Uterus (tissue), 2 donors: Measurements from ENCODE around the gene NYNRIN.

Source experiments
- CTCF ChIP-seq, 4 experiments: fragments of 200-600 bp in 2 of 4; fragments of 450-650 bp in 2 of 4; sonication (generic) in 2 of 4; IDR thresholded peaks; one replicate each; pipeline ENCODE4 v1.5.1; 2016 to 2019; ENCODE audit warnings: antibody characterized with exemption in 4 of 4, mild to moderate bottlenecking in 2 of 4, moderate library complexity in 1 of 4
- POLR2A ChIP-seq, 2 donors: fragments of 450-650 bp; IDR thresholded peaks; one replicate each; pipeline ENCODE4 v1.6.1; 2016; ENCODE audit warnings: antibody characterized with exemption in 2 of 2, mild to moderate bottlenecking in 1 of 2, moderate library complexity in 1 of 2

GRCh38 chr14:24394275-24394674 lies 4.5 kb upstream of the NYNRIN start:
- TF ChIP-seq CTCF (IDR thresholded peaks at IDR 0.05) (no peak), POLR2A (IDR thresholded peaks at IDR 0.05) (no peak)
